MM.1S (cell line): ENCODE measurements around the gene NMNAT2.

Experiments
- DNase-seq: peaks from one replicate; pipeline ENCODE4 v3.0.0-alpha.2; 2015
- H2AFZ ChIP-seq: fragments of 300-600 bp; sonication (generic); 2 replicates; pipeline ENCODE4 v1.6.0; 2016; ENCODE audit warnings: antibody characterized with exemption, low read length
- H3F3A ChIP-seq: fragments of 300-600 bp; sonication (generic); 2 replicates; pipeline ENCODE4 v1.6.1; 2016; ENCODE audit warnings: mild to moderate bottlenecking, antibody characterized with exemption, low read length, moderate library complexity, mixed read lengths; ENCODE audit not compliant: insufficient read depth
- H3K27ac ChIP-seq: fragments of 300-600 bp; sonication (generic); 2 replicates; pipeline ENCODE4 v1.5.1; 2016; ENCODE audit warnings: mild to moderate bottlenecking, low read length
- H3K27me3 ChIP-seq: fragments of 300-600 bp; sonication (generic); replicated peaks from 2 replicates; pipeline ENCODE4 v1.6.0; 2016; ENCODE audit warnings: low read length; ENCODE audit not compliant: insufficient read depth
- H3K36me3 ChIP-seq: fragments of 300-600 bp; sonication (generic); replicated peaks from 2 replicates; pipeline ENCODE4 v1.6.1; 2016; ENCODE audit warnings: mild to moderate bottlenecking, low read length, mixed read lengths; ENCODE audit not compliant: insufficient read depth
- H3K4me1 ChIP-seq: fragments of 300-600 bp; sonication (generic); 2 replicates; pipeline ENCODE4 v1.6.1; 2016; ENCODE audit warnings: low read length, mixed read lengths
- H3K4me2 ChIP-seq: fragments of 300-600 bp; sonication (generic); 2 replicates; pipeline ENCODE4 v1.6.0; 2016; ENCODE audit warnings: low read depth, low read length
- H3K4me3 ChIP-seq: fragments of 300-600 bp; sonication (generic); 2 replicates; pipeline ENCODE4 v1.5.1; 2016; ENCODE audit warnings: low read length, mixed read lengths
- H3K79me2 ChIP-seq: fragments of 300-600 bp; sonication (generic); 2 replicates; pipeline ENCODE4 v1.6.1; 2016; ENCODE audit warnings: mixed run types, low read length, mixed read lengths
- H3K9ac ChIP-seq: fragments of 300-600 bp; sonication (generic); 2 replicates; pipeline ENCODE4 v1.6.1; 2016; ENCODE audit warnings: low read length, mixed read lengths
- H3K9me2 ChIP-seq: fragments of 300-600 bp; sonication (generic); replicated peaks from 2 replicates; pipeline ENCODE4 v1.6.1; 2016; ENCODE audit warnings: mild to moderate bottlenecking, low read length, mixed read lengths; ENCODE audit not compliant: insufficient read depth
- H3K9me3 ChIP-seq: fragments of 300-600 bp; sonication (generic); replicated peaks from 2 replicates; pipeline ENCODE4 v1.6.1; 2016; ENCODE audit warnings: mild to moderate bottlenecking, low read length, mixed read lengths; ENCODE audit not compliant: insufficient read depth
- H4K20me1 ChIP-seq: fragments of 300-600 bp; sonication (generic); 2 replicates; pipeline ENCODE4 v1.6.1; 2016; ENCODE audit warnings: mild to moderate bottlenecking, low read length, moderate library complexity, mixed read lengths; ENCODE audit not compliant: insufficient read depth
- CTCF ChIP-seq: fragments of 300-600 bp; sonication (generic); IDR thresholded peaks from 2 replicates; pipeline ENCODE4 v1.5.1; 2016; ENCODE audit warnings: antibody characterized with exemption, low read length, mixed read lengths
- EZH2 ChIP-seq: fragments of 300-600 bp; sonication (generic); optimal IDR thresholded peaks from 2 replicates; pipeline ENCODE3; 2017; ENCODE audit warnings: low read depth, mild to moderate bottlenecking, antibody characterized with exemption, low read length, mixed read lengths
- EZH2phosphoT487 ChIP-seq: fragments of 300-600 bp; sonication (generic); IDR thresholded peaks from 2 replicates; pipeline ENCODE4 v1.6.1; 2018; ENCODE audit warnings: antibody characterized with exemption, low read length

Gene NMNAT2

GRCh38 chr1:183218971-183219615, 199.1 kb downstream of the NMNAT2 start:
- Histone ChIP-seq H3F3A (no peaks in the 10 kb centered on the region), H3K4me1 (peaks cover 10% of the 10 kb centered on the region; the same call in 1 of the 2 replicates), H3K79me2 (no peaks in the 10 kb centered on the region), H3K36me3 (no peaks in the 10 kb centered on the region), H3K9ac (no peak overlapping the region), H4K20me1 (no peaks in the 10 kb centered on the region), H3K9me3 (no peaks in the 10 kb centered on the region), H3K4me3 (no peak overlapping the region), H3K27ac (no peak overlapping the region), H2AFZ (0 out of 2 replicates have a peak overlapping the region, but pooled peaks have one; percentile 4), H3K9me2 (no peaks in the 10 kb centered on the region), H3K4me2 (no peak overlapping the region), H3K27me3 (no peaks in the 10 kb centered on the region)
- peak; percentile 89 for DNase-seq
- TF ChIP-seq CTCF (no peak), EZH2 (no peak), EZH2phosphoT487 (no peak)

- Histone ChIP-seq H3K9ac (no peak overlapping the region), H3K27ac (no peak overlapping the region)
Observed at GRCh38 chr1:183218027-183218618, 200.1 kb downstream of the NMNAT2 start.

GRCh38 chr1:183215936-183216335, 202.2 kb downstream of the NMNAT2 start:
- Histone ChIP-seq H4K20me1 (no peaks in the 10 kb centered on the region), H3K4me1 (peaks cover 10% of the 10 kb centered on the region; the same call in 1 of the 2 replicates), H3K27me3 (no peaks in the 10 kb centered on the region), H3K9me2 (no peaks in the 10 kb centered on the region), H3F3A (no peaks in the 10 kb centered on the region), H3K4me2 (no peak overlapping the region), H3K79me2 (no peaks in the 10 kb centered on the region), H3K27ac (no peak overlapping the region), H3K4me3 (no peak overlapping the region), H2AFZ (no peak overlapping the region), H3K36me3 (no peaks in the 10 kb centered on the region), H3K9ac (no peak overlapping the region), H3K9me3 (no peaks in the 10 kb centered on the region)
- DNase-seq = no peak
- TF ChIP-seq EZH2 (no peak), CTCF (no peak), EZH2phosphoT487 (no peak)

More at GRCh38 chr1:183218027-183218618, 200.1 kb downstream of the NMNAT2 start:
- Histone ChIP-seq H3K9me3 (no peaks in the 10 kb centered on the region), H2AFZ (no peak overlapping the region), H3K36me3 (no peaks in the 10 kb centered on the region), H3K79me2 (no peaks in the 10 kb centered on the region), H3K4me1 (peaks cover 10% of the 10 kb centered on the region; the same call in 1 of the 2 replicates), H3K9me2 (no peaks in the 10 kb centered on the region), H3F3A (no peaks in the 10 kb centered on the region), H3K4me3 (no peak overlapping the region), H3K27me3 (no peaks in the 10 kb centered on the region), H4K20me1 (no peaks in the 10 kb centered on the region), H3K4me2 (no peak overlapping the region)
- no peak for TF ChIP-seq CTCF
- DNase-seq = no peak
